ENCODE results near the gene NUAK1. TPM values are rescaled to one million over a fixed set of nuclear protein-coding genes. Genes with fewer than 3 reads are reported as not detected.
"Not testable (repeated sequence)": the region's sequence is repeated elsewhere in the genome, so short reads cannot be mapped to it uniquely, and the experiment has no call there.

The NUAK1 gene
- total RNA-seq, 1 donor from 2014 or later: not detected

- Mint-ChIP-seq H3K27ac (no peak overlapping the region), H3K4me1 (no peaks in the 10 kb centered on the region), H3K9me3 (no peaks in the 10 kb centered on the region), H3K4me3 (no peak overlapping the region), H3K36me3 (ENCODE audit: low read depth) (no peaks in the 10 kb centered on the region), H3K27me3 (peaks cover 7% of the 10 kb centered on the region)
- intact Hi-C loops (cut with micrococcal nuclease): no loop called here
- DNase-seq: no peak
Observed at GRCh38 chr12:106161491-106161890, 22.7 kb upstream of the NUAK1 start.

GRCh38 chr12:106160915-106161314 is 22.2 kb upstream of the NUAK1 start:
- intact Hi-C loops (cut with micrococcal nuclease): no loop called here
- Mint-ChIP-seq H3K4me3 (no peak overlapping the region), H3K27ac (no peak overlapping the region), H3K9me3 (no peaks in the 10 kb centered on the region), H3K27me3 (peaks cover 1% of the 10 kb centered on the region), H3K36me3 (ENCODE audit: low read depth) (no peaks in the 10 kb centered on the region), H3K4me1 (no peaks in the 10 kb centered on the region)
- DNase-seq: no peak

- intact Hi-C loops (cut with micrococcal nuclease): no loop called here
- H3K36me3 Mint-ChIP-seq (ENCODE audit: low read depth): no peaks in the 10 kb centered on the region
- H3K4me1 Mint-ChIP-seq: no peaks in the 10 kb centered on the region
- H3K4me3 Mint-ChIP-seq: no peak overlapping the region
- no peak overlapping the region for H3K27ac Mint-ChIP-seq
- no peak for DNase-seq
- no peaks in the 10 kb centered on the region for H3K9me3 Mint-ChIP-seq
- H3K27me3 Mint-ChIP-seq: peaks cover 2% of the 10 kb centered on the region
Observed at GRCh38 chr12:106157802-106158201, 19.0 kb upstream of the NUAK1 start.

- DNase-seq: no peak
- intact Hi-C loops (cut with micrococcal nuclease): no loop called here
- peaks cover 7% of the 10 kb centered on the region for H3K27me3 Mint-ChIP-seq
- H3K36me3 Mint-ChIP-seq (ENCODE audit: low read depth): no peaks in the 10 kb centered on the region
- no peak overlapping the region for H3K27ac Mint-ChIP-seq
- no peaks in the 10 kb centered on the region for H3K4me1 Mint-ChIP-seq
- no peaks in the 10 kb centered on the region for H3K9me3 Mint-ChIP-seq
- no peak overlapping the region for H3K4me3 Mint-ChIP-seq
Observed at GRCh38 chr12:106154751-106155273, 16.1 kb upstream of the NUAK1 start.

GRCh38 chr12:106152334-106152733 is 13.6 kb upstream of the NUAK1 start:
- Mint-ChIP-seq H3K4me1 (no peaks in the 10 kb centered on the region), H3K9me3 (no peaks in the 10 kb centered on the region), H3K36me3 (ENCODE audit: low read depth) (no peaks in the 10 kb centered on the region), H3K4me3 (no peak overlapping the region), H3K27me3 (peaks cover 11% of the 10 kb centered on the region), H3K27ac (no peak overlapping the region)
- intact Hi-C loops (cut with micrococcal nuclease): no loop called here
- DNase-seq: no peak

GRCh38 chr12:106150555-106150954 is 11.8 kb upstream of the NUAK1 start:
- no peaks in the 10 kb centered on the region for H3K4me1 Mint-ChIP-seq
- H3K27me3 Mint-ChIP-seq: peaks cover 22% of the 10 kb centered on the region
- no peak overlapping the region for H3K4me3 Mint-ChIP-seq
- no peak overlapping the region for H3K27ac Mint-ChIP-seq
- H3K9me3 Mint-ChIP-seq: no peaks in the 10 kb centered on the region
- no peak for DNase-seq
- intact Hi-C loops (cut with micrococcal nuclease): no loop called here
- H3K36me3 Mint-ChIP-seq (ENCODE audit: low read depth): no peaks in the 10 kb centered on the region

- H3K36me3 Mint-ChIP-seq (ENCODE audit: low read depth): no peaks in the 10 kb centered on the region
- intact Hi-C loops (cut with micrococcal nuclease): no loop called here
- no peak for DNase-seq
Observed at GRCh38 chr12:106149096-106149784, 10.5 kb upstream of the NUAK1 start.

GRCh38 chr12:106147956-106148355 is 9.2 kb upstream of the NUAK1 start:
- Mint-ChIP-seq H3K27ac (no peak overlapping the region), H3K4me1 (no peaks in the 10 kb centered on the region)

More at GRCh38 chr12:106149096-106149784, 10.5 kb upstream of the NUAK1 start:
- Mint-ChIP-seq H3K4me1 (no peaks in the 10 kb centered on the region), H3K27ac (no peak overlapping the region), H3K27me3 (peaks cover 24% of the 10 kb centered on the region), H3K9me3 (no peaks in the 10 kb centered on the region), H3K4me3 (no peak overlapping the region)

GRCh38 chr12:106146987-106147386 is 8.2 kb upstream of the NUAK1 start:
- Mint-ChIP-seq H3K4me3 (no peak overlapping the region), H3K36me3 (ENCODE audit: low read depth) (no peaks in the 10 kb centered on the region), H3K27ac (no peak overlapping the region)

More at GRCh38 chr12:106147956-106148355, 9.2 kb upstream of the NUAK1 start:
- H3K9me3 Mint-ChIP-seq: no peaks in the 10 kb centered on the region
- peaks cover 29% of the 10 kb centered on the region for H3K27me3 Mint-ChIP-seq
- no peaks in the 10 kb centered on the region for H3K36me3 Mint-ChIP-seq (ENCODE audit: low read depth)
- no peak for DNase-seq
- intact Hi-C loops (cut with micrococcal nuclease): no loop called here
- no peak overlapping the region for H3K4me3 Mint-ChIP-seq

GRCh38 chr12:106145539-106146447 is 7.0 kb upstream of the NUAK1 start:
- H3K4me3 Mint-ChIP-seq: no peak overlapping the region
- H3K27me3 Mint-ChIP-seq: peaks cover 42% of the 10 kb centered on the region
- no peaks in the 10 kb centered on the region for H3K36me3 Mint-ChIP-seq (ENCODE audit: low read depth)
- intact Hi-C loops (cut with micrococcal nuclease): no loop called here
- no peaks in the 10 kb centered on the region for H3K9me3 Mint-ChIP-seq
- no peaks in the 10 kb centered on the region for H3K4me1 Mint-ChIP-seq
- DNase-seq: no peak
- H3K27ac Mint-ChIP-seq: no peak overlapping the region

More at GRCh38 chr12:106146987-106147386, 8.2 kb upstream of the NUAK1 start:
- H3K27me3 Mint-ChIP-seq: peaks cover 35% of the 10 kb centered on the region
- no peaks in the 10 kb centered on the region for H3K4me1 Mint-ChIP-seq
- no peak for DNase-seq
- H3K9me3 Mint-ChIP-seq: no peaks in the 10 kb centered on the region
- intact Hi-C loops (cut with micrococcal nuclease): no loop called here

GRCh38 chr12:106144847-106145246 is 6.1 kb upstream of the NUAK1 start:
- Mint-ChIP-seq H3K4me1 (peaks cover 2% of the 10 kb centered on the region), H3K4me3 (no peak overlapping the region), H3K27me3 (peaks cover 50% of the 10 kb centered on the region), H3K36me3 (ENCODE audit: low read depth) (no peaks in the 10 kb centered on the region), H3K9me3 (no peaks in the 10 kb centered on the region), H3K27ac (no peak overlapping the region)
- intact Hi-C loops (cut with micrococcal nuclease): no loop called here
- DNase-seq: no peak

- H3K36me3 Mint-ChIP-seq (ENCODE audit: low read depth): no peaks in the 10 kb centered on the region
- H3K4me3 Mint-ChIP-seq: no peak overlapping the region
- no peaks in the 10 kb centered on the region for H3K9me3 Mint-ChIP-seq
- H3K4me1 Mint-ChIP-seq: peaks cover 2% of the 10 kb centered on the region
- peaks cover 50% of the 10 kb centered on the region for H3K27me3 Mint-ChIP-seq
- no peak overlapping the region for H3K27ac Mint-ChIP-seq
- DNase-seq: no peak
- intact Hi-C loops (cut with micrococcal nuclease): no loop called here
Observed at GRCh38 chr12:106142591-106143261, 4.0 kb upstream of the NUAK1 start.

- intact Hi-C loops (cut with micrococcal nuclease); DNase-seq; H3K27ac Mint-ChIP-seq; H3K4me3 Mint-ChIP-seq; H3K36me3 Mint-ChIP-seq (ENCODE audit: low read depth); H3K4me1 Mint-ChIP-seq; H3K9me3 Mint-ChIP-seq: not testable (repeated sequence)
- peaks cover 56% of the 10 kb centered on the region for H3K27me3 Mint-ChIP-seq
Observed at GRCh38 chr12:106141920-106142319, 3.2 kb upstream of the NUAK1 start.

GRCh38 chr12:106141452-106141851 is 2.7 kb upstream of the NUAK1 start:
- Mint-ChIP-seq H3K27me3 (peaks cover 58% of the 10 kb centered on the region), H3K4me3 (no peak overlapping the region), H3K27ac (no peak overlapping the region), H3K4me1 (peaks cover 3% of the 10 kb centered on the region), H3K9me3 (no peaks in the 10 kb centered on the region), H3K36me3 (ENCODE audit: low read depth) (no peaks in the 10 kb centered on the region)
- no peak for DNase-seq
- intact Hi-C loops (cut with micrococcal nuclease): no loop called here
